ENCODE data around the gene GPC2.

DNA sequence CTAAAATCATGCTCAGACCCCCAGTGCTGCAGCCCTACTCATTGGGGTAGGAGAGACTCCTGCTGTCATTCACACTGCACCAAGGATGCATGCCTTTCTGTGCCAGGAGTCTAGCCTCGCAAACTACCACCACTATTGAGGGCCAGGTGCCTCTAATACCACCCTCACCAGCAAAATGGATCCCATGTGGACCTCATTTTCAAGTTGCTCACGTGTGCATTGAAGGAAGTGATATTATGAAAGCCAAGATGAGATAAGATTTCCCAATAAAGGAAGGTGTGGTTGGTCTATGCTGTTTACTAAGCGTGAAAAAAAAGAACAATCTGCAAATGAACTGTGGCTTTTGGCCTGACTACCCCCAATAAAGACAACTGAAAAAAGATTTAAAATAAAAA, 35.6 kb downstream of the GPC2 start:
- TF ChIP-seq CTCF (IDR thresholded peaks at IDR 0.05; ENCODE audit: extremely low read depth in 1 of 2, insufficient read depth in 1 of 2, low read depth in 1 of 2, low read length in 2 of 2) (no peak), JUN (IDR thresholded peaks at IDR 0.05; ENCODE audit: borderline replicate concordance, insufficient read depth, insufficient read length, low read depth) (no peak), POLR2AphosphoS5 (IDR thresholded peaks at IDR 0.05; ENCODE audit: insufficient read depth, low read depth, low read length) (no peak), POLR2A (IDR thresholded peaks at IDR 0.05; ENCODE audit: low read depth, low read length) (no peak), GATA2 (IDR thresholded peaks at IDR 0.05; ENCODE audit: insufficient read depth, insufficient read length, low read depth, low read length) (no peak), MAX (IDR thresholded peaks at IDR 0.05; ENCODE audit: insufficient read depth, insufficient read length) (no peak)
